HepG2 (cell line): ENCODE data around the gene AP4M1. TPM values are rescaled to one million over a fixed set of nuclear protein-coding genes. Genes with fewer than 3 reads are reported as not detected.

ENCODE experiments used
- CHCHD3 ChIP-seq: sonication (generic); formaldehyde crosslinking; IDR thresholded peaks from 2 replicates; pipeline ENCODE4 v1.8.0; 2022; ENCODE audit warnings: mild to moderate bottlenecking, missing genetic modification reagents, moderate library complexity
- EED ChIP-seq: sonication (generic); formaldehyde crosslinking; IDR thresholded peaks from 2 replicates; pipeline ENCODE4 v1.5.0; 2020; ENCODE audit warnings: mild to moderate bottlenecking, missing genetic modification reagents
- ELF1 ChIP-seq: sonication (generic); formaldehyde crosslinking; IDR thresholded peaks from 2 replicates; pipeline ENCODE4 v1.4.0; 2020; ENCODE audit warnings: missing genetic modification reagents
- ETV5 ChIP-seq: IDR thresholded peaks from 2 replicates; pipeline ENCODE4 v1.6.1; 2018; ENCODE audit warnings: missing biosample characterization, missing genetic modification reagents, inconsistent platforms, borderline replicate concordance
- FOXC1 ChIP-seq: sonication (generic); formaldehyde crosslinking; IDR thresholded peaks from 2 replicates; pipeline ENCODE4 v1.8.0; 2022; ENCODE audit warnings: mild to moderate bottlenecking, missing genetic modification reagents, borderline replicate concordance
- GATAD1 ChIP-seq: IDR thresholded peaks from 2 replicates; pipeline ENCODE4 v1.6.1; 2016; ENCODE audit warnings: missing genetic modification reagents, missing compliant biosample characterization
- HNF4G ChIP-seq, 2 experiments: sonication (generic) in 1 of 2; formaldehyde crosslinking in 1 of 2; IDR thresholded peaks; 2 replicates each; pipeline versions ENCODE4 v1.4.0 to v1.6.1; 2011 to 2020; ENCODE audit warnings: borderline replicate concordance in 2 of 2, low read depth in 2 of 2, mild to moderate bottlenecking in 2 of 2, low read length in 1 of 2, missing genetic modification reagents in 1 of 2, moderate library complexity in 1 of 2
- KMT2B ChIP-seq: IDR thresholded peaks from 2 replicates; pipeline ENCODE4 v1.6.1; 2016; ENCODE audit warnings: missing genetic modification reagents, missing compliant biosample characterization
- NCOR1 ChIP-seq: fragments of 200-600 bp; sonication (generic); IDR thresholded peaks from 2 replicates; pipeline ENCODE4 v1.7.0; 2017; ENCODE audit warnings: antibody characterized with exemption, low read length, borderline replicate concordance
- NFKB2 ChIP-seq: sonication (generic); formaldehyde crosslinking; IDR thresholded peaks from 2 replicates; pipeline ENCODE4 v1.4.0; 2020; ENCODE audit warnings: missing genetic modification reagents, borderline replicate concordance
- PCBP1 ChIP-seq: fragments of 200-400 bp; formaldehyde crosslinking; IDR thresholded peaks from 2 replicates; pipeline ENCODE4 v1.6.1; 2017; ENCODE audit warnings: mild to moderate bottlenecking, low read depth, low read length, borderline replicate concordance
- PHF8 ChIP-seq: sonication (generic); formaldehyde crosslinking; IDR thresholded peaks from 2 replicates; pipeline ENCODE4 v1.5.0; 2020; ENCODE audit warnings: missing genetic modification reagents
- RARA ChIP-seq: IDR thresholded peaks from 2 replicates; pipeline ENCODE4 v1.6.1; 2016; ENCODE audit warnings: missing genetic modification reagents, missing compliant biosample characterization
- SRSF1 ChIP-seq: fragments of 200-400 bp; formaldehyde crosslinking; optimal IDR thresholded peaks from 2 replicates; pipeline ENCODE3; 2017; ENCODE audit warnings: mild to moderate bottlenecking, low read depth, low read length, moderate library complexity
- YEATS4 ChIP-seq: sonication (generic); formaldehyde crosslinking; IDR thresholded peaks from 2 replicates; pipeline ENCODE4 v1.4.0; 2020; ENCODE audit warnings: missing genetic modification reagents, borderline replicate concordance
- ZFP36L2 ChIP-seq: sonication (generic); formaldehyde crosslinking; IDR thresholded peaks from 2 replicates; pipeline ENCODE4 v1.4.0; 2020; ENCODE audit warnings: missing genetic modification reagents
- ZFX ChIP-seq: sonication (generic); formaldehyde crosslinking; IDR thresholded peaks from 2 replicates; pipeline ENCODE4 v1.4.0; 2020; ENCODE audit warnings: mild to moderate bottlenecking, low read depth, missing genetic modification reagents, moderate library complexity
- ZNF136 ChIP-seq: sonication (generic); formaldehyde crosslinking; IDR thresholded peaks from 2 replicates; pipeline ENCODE4 v1.8.1; 2022; ENCODE audit warnings: low read depth, mild to moderate bottlenecking, moderate library complexity, missing genetic modification reagents
- ZNF550 ChIP-seq: sonication (generic); formaldehyde crosslinking; IDR thresholded peaks from 2 replicates; pipeline ENCODE4 v1.4.0; 2020; ENCODE audit warnings: mild to moderate bottlenecking, missing genetic modification reagents, borderline replicate concordance
- ZNF562 ChIP-seq: sonication (generic); formaldehyde crosslinking; IDR thresholded peaks from 2 replicates; pipeline ENCODE4 v1.8.0; 2022; ENCODE audit warnings: missing genetic modification reagents, borderline replicate concordance
- ZNF703 ChIP-seq: sonication (generic); formaldehyde crosslinking; IDR thresholded peaks from 2 replicates; pipeline ENCODE4 v1.5.1; 2020; ENCODE audit warnings: missing genetic modification reagents, mild to moderate bottlenecking, moderate library complexity, borderline replicate concordance
- ZZZ3 ChIP-seq: sonication (generic); formaldehyde crosslinking; IDR thresholded peaks from 2 replicates; pipeline ENCODE4 v1.4.0; 2020; ENCODE audit warnings: missing genetic modification reagents, mild to moderate bottlenecking, borderline replicate concordance
- polyA plus RNA-seq, 8 experiments: library from polyadenylated mRNA; depleted of rRNA in 3 of 8; stranded (reverse) in 7 of 8; unstranded in 1 of 8; fragments of >200 nt; fragmentation: Illumina TruSeq in 4 of 8; extraction: Trizol in 4 of 8; gene quantifications; 2 replicates each; pipeline versions ENCODE4 v1.2.1 to v1.2.3, GENCODE V29; 2011 to 2016; ENCODE audit warnings: low read depth in 4 of 8, missing spikeins in 1 of 8, mixed read lengths in 1 of 8; ENCODE audit not compliant: insufficient read depth in 1 of 8
- total RNA-seq, 5 experiments: library from RNA; depleted of rRNA; stranded (reverse); fragments of >200 nt; fragmentation: Illumina TruSeq; extraction: Trizol; gene quantifications; 2 replicates each; pipeline ENCODE4 v1.2.3, GENCODE V29; 2016; ENCODE audit warnings: low read depth in 1 of 5
- TF ChIP-seq, protein P1 (sequence below): sonication (generic); formaldehyde crosslinking; IDR thresholded peaks from 2 replicates; pipeline ENCODE4 v1.8.0; 2022; ENCODE audit warnings: low read depth, missing genetic modification reagents
- TF ChIP-seq, protein P2 (sequence below): sonication (generic); formaldehyde crosslinking; IDR thresholded peaks from 2 replicates; pipeline ENCODE4 v1.4.0; 2020; ENCODE audit warnings: missing genetic modification reagents, borderline replicate concordance
- TF ChIP-seq, protein P3 (sequence below): sonication (generic); formaldehyde crosslinking; IDR thresholded peaks from 2 replicates; pipeline ENCODE4 v1.8.0; 2023; ENCODE audit warnings: mild to moderate bottlenecking, missing genetic modification reagents

Gene AP4M1
- total and polyA plus RNA-seq, 2 of the 13 experiments (the other 11 are each of a cell fraction or from before 2014, with no cell fraction given): 6.3 to 9.7 TPM

GRCh38 chr7:100081535-100082102, 19.8 kb upstream of the AP4M1 start, which contains the start of gene ZNF3 (continued):
- TF ChIP-seq, protein P1, sequence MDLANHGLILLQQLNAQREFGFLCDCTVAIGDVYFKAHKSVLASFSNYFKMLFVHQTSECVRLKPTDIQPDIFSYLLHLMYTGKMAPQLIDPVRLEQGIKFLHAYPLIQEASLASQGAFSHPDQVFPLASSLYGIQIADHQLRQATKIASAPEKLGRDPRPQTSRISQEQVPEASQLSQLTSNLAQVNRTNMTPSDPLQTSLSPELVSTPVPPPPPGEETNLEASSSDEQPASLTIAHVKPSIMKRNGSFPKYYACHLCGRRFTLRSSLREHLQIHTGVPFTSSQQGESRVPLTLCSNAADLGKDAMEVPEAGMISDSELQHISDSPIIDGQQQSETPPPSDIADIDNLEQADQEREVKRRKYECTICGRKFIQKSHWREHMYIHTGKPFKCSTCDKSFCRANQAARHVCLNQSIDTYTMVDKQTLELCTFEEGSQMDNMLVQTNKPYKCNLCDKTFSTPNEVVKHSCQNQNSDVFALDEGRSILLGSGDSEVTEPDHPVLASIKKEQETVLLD: peak; percentile 95
- TF ChIP-seq EED (CRISPR knock-in tag) (no peak; the same call in 1 of the 2 replicates), ZNF550 (peak; percentile 81; the same call in 1 of the 2 replicates), ZNF703 (peak; percentile 55; the same call in 1 of the 2 replicates), KMT2B (CRISPR knock-in tag) (peak; percentile 85), ETV5 (CRISPR knock-in tag) (peak; percentile 57), SRSF1 (no peak), FOXC1 (peak; percentile 91), ZNF562 (CRISPR knock-in tag) (no peak), NFKB2 (CRISPR knock-in tag) (peak; percentile 88; the same call in 1 of the 2 replicates), CHCHD3 (CRISPR knock-in tag) (no peak), ZNF136 (CRISPR knock-in tag) (peak; percentile 20; the same call in 1 of the 2 replicates), NCOR1 (peak; percentile 45; the same call in 1 of the 2 replicates), PHF8 (CRISPR knock-in tag) (peak; percentile 92), YEATS4 (CRISPR knock-in tag) (peak; percentile 95), GATAD1 (CRISPR knock-in tag) (peak; percentile 96), ZZZ3 (CRISPR knock-in tag) (peak; percentile 69; the same call in 1 of the 2 replicates), HNF4G (IDR thresholded peaks at IDR 0.05; ENCODE audit: borderline replicate concordance, low read depth, low read length) (peak; percentile 58; the same call in 1 of the 2 replicates), HNF4G (CRISPR knock-in tag; IDR thresholded peaks at IDR 0.05; ENCODE audit: borderline replicate concordance, low read depth) (0 out of 2 replicates have a peak, but pooled peaks have one; percentile 41), ZFP36L2 (no peak), RARA (CRISPR knock-in tag) (peak; percentile 71), ELF1 (CRISPR knock-in tag) (peak; percentile 90), PCBP1 (0 out of 2 replicates have a peak, but pooled peaks have one; percentile 48), ZFX (peak; percentile 96)
- TF ChIP-seq, protein P2, sequence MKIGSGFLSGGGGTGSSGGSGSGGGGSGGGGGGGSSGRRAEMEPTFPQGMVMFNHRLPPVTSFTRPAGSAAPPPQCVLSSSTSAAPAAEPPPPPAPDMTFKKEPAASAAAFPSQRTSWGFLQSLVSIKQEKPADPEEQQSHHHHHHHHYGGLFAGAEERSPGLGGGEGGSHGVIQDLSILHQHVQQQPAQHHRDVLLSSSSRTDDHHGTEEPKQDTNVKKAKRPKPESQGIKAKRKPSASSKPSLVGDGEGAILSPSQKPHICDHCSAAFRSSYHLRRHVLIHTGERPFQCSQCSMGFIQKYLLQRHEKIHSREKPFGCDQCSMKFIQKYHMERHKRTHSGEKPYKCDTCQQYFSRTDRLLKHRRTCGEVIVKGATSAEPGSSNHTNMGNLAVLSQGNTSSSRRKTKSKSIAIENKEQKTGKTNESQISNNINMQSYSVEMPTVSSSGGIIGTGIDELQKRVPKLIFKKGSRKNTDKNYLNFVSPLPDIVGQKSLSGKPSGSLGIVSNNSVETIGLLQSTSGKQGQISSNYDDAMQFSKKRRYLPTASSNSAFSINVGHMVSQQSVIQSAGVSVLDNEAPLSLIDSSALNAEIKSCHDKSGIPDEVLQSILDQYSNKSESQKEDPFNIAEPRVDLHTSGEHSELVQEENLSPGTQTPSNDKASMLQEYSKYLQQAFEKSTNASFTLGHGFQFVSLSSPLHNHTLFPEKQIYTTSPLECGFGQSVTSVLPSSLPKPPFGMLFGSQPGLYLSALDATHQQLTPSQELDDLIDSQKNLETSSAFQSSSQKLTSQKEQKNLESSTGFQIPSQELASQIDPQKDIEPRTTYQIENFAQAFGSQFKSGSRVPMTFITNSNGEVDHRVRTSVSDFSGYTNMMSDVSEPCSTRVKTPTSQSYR (CRISPR knock-in tag): peak; percentile 33; the same call in 1 of the 2 replicates
- TF ChIP-seq, protein P3, sequence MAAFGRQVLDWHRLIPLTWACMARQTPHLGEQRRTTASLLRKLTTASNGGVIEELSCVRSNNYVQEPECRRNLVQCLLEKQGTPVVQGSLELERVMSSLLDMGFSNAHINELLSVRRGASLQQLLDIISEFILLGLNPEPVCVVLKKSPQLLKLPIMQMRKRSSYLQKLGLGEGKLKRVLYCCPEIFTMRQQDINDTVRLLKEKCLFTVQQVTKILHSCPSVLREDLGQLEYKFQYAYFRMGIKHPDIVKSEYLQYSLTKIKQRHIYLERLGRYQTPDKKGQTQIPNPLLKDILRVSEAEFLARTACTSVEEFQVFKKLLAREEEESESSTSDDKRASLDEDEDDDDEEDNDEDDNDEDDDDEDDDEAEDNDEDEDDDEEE (CRISPR knock-in tag): peak; percentile 86
